NCI-H1105 treated with DMSO at 0.1 percent for 48 hours (cell line): Measurements from ENCODE around the gene ME3.
A peak's percentile ranks its signal among the peaks of the same experiment; 100 is the strongest.
"Not testable (repeated sequence)": the region's sequence is repeated elsewhere in the genome, so short reads cannot be mapped to it uniquely, and the experiment has no call there.

ENCODE experiments used
- DNase-seq: peaks from one replicate; lab custom pipeline; 2025; lab: John Stamatoyannopoulos, UW

ME3 gene

GRCh38 chr11:86587264-86588193 lies 84.9 kb downstream of the ME3 start:
- no peak for DNase-seq

GRCh38 chr11:86586307-86586706 lies 86.1 kb downstream of the ME3 start:
- DNase-seq = no peak

GRCh38 chr11:86582898-86583297 lies 89.5 kb downstream of the ME3 start:
- no peak for DNase-seq

- DNase-seq = no peak
These were observed 91.9 kb downstream of the ME3 start for GRCh38 chr11:86580535-86580934.

- no peak for DNase-seq
These were observed 93.0 kb downstream of the ME3 start for GRCh38 chr11:86579406-86579731.

- peak; percentile 65 for DNase-seq
These were observed 93.5 kb downstream of the ME3 start for GRCh38 chr11:86578727-86579405.

GRCh38 chr11:86577644-86578636 lies 94.5 kb downstream of the ME3 start:
- no peak for DNase-seq

- DNase-seq = no peak
These were observed 95.3 kb downstream of the ME3 start for GRCh38 chr11:86576946-86577624.

- no peak for DNase-seq
These were observed 96.5 kb downstream of the ME3 start for GRCh38 chr11:86575927-86576326.

- DNase-seq = no peak
These were observed 97.1 kb downstream of the ME3 start for GRCh38 chr11:86575208-86575855.

GRCh38 chr11:86574493-86575207 lies 97.8 kb downstream of the ME3 start:
- no peak for DNase-seq

- DNase-seq = no peak
These were observed 101.0 kb downstream of the ME3 start for GRCh38 chr11:86571273-86571948.

- no peak for DNase-seq
These were observed 102.0 kb downstream of the ME3 start for GRCh38 chr11:86570451-86570850.

GRCh38 chr11:86570020-86570419 lies 102.4 kb downstream of the ME3 start:
- no peak for DNase-seq

GRCh38 chr11:86569109-86569508 lies 103.3 kb downstream of the ME3 start:
- no peak for DNase-seq

GRCh38 chr11:86565801-86566312 lies 106.6 kb downstream of the ME3 start:
- DNase-seq = no peak

GRCh38 chr11:86565388-86565787 lies 107.0 kb downstream of the ME3 start:
- no peak for DNase-seq

- DNase-seq = not testable (repeated sequence)
These were observed 109.6 kb downstream of the ME3 start for GRCh38 chr11:86562842-86563241.

GRCh38 chr11:86559311-86559945 lies 113.0 kb downstream of the ME3 start:
- no peak for DNase-seq
